DND-41 (cell line): ENCODE data around the gene XXYLT1.

Experiments
- CTCF ChIP-seq: IDR thresholded peaks from 2 replicates; pipeline ENCODE4 v1.5.1; 2012; ENCODE audit warnings: borderline replicate concordance, low read length, moderate library complexity, mild to moderate bottlenecking; ENCODE audit not compliant: poor library complexity, severe bottlenecking; ENCODE audit errors: extremely low read depth
- EZH2 ChIP-seq: IDR thresholded peaks from 3 replicates; pipeline ENCODE4 v1.6.1; 2012; ENCODE audit warnings: borderline replicate concordance, low read depth, mild to moderate bottlenecking, moderate library complexity, low read length, inconsistent platforms; ENCODE audit not compliant: severe bottlenecking

- TF ChIP-seq CTCF, result no peak
- no peak for TF ChIP-seq EZH2
Observed at GRCh38 chr3:195048059-195048905, 222.7 kb downstream of the XXYLT1 start.
